WI38 (cell line): ENCODE data around the gene SRGAP3.
"Not testable (repeated sequence)": the region's sequence is repeated elsewhere in the genome, so short reads cannot be mapped to it uniquely, and the experiment has no call there.

ENCODE experiments used
- H3K4me3 ChIP-seq: 2 replicates; pipeline ENCODE4 v1.5.1; 2011; ENCODE audit warnings: low read depth, mild to moderate bottlenecking, control low read depth, low read length
- CTCF ChIP-seq: IDR thresholded peaks from 2 replicates; pipeline ENCODE4 v1.5.1; 2012; ENCODE audit warnings: low read depth, mild to moderate bottlenecking, control low read depth, low read length

SRGAP3 gene

GRCh38 chr3:9291821-9292410, 42.5 kb upstream of the SRGAP3 start:
- H3K4me3 ChIP-seq: no peak overlapping the region
- no peak for TF ChIP-seq CTCF

GRCh38 chr3:9290566-9290965, 41.1 kb upstream of the SRGAP3 start:
- no peak for TF ChIP-seq CTCF
- H3K4me3 ChIP-seq: no peak overlapping the region

DNA sequence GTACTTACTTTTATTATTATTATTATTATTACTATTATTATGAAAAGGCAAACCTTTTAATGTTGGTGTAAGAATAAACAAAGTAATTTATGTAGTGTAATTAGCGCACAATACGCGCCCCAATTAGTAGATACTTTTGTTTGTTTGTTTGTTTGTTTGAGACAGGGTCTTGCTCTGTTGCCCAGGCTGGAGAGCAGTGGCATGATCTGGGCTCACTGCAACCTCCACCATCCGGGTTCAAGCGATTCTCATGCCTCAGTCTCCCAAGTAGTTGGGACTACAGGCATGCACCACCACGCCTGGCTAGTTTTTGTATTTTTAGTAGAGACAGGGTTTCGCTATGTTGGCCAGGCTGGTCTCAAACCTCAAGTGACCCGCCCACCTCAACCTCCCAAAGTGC, 32.1 kb upstream of the SRGAP3 start:
- not testable (repeated sequence) for H3K4me3 ChIP-seq

DNA sequence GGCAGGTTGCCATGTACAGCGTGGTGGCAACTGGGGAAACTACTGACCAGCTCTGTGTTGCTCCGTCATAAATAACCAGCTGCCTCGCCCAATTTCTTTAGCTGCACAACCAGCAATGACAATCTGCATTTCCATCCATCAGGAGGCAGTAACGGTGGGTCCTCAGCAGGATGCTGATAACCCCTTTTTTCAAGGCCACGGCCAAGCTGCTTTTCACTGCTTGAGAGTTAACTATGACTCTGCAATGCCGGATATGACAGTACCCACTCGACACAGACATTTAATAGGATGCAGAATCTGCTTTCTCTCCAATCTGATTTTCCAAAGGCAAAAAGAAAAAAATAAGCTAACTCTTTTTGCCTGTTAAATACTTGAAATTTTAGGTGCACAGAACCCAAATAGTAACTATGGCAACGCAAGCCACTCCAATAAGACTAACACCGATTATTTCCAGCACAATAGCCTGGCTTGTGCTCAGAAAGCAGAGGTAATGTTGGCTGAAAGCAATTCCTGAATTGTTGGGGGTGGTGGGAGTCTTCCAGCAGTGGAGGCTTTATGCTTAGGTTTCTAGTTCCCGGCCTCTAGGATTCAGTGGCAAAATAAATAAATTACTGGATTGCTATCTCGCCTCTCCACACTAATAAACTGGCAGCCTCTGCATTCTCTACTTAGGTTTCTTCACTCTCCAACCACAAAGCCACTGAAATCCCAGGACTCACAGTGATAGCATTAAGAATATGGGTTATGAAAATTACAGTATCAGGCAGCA, 31.2 kb upstream of the SRGAP3 start:
- TF ChIP-seq CTCF: no peak
- H3K4me3 ChIP-seq: no peak overlapping the region

DNA sequence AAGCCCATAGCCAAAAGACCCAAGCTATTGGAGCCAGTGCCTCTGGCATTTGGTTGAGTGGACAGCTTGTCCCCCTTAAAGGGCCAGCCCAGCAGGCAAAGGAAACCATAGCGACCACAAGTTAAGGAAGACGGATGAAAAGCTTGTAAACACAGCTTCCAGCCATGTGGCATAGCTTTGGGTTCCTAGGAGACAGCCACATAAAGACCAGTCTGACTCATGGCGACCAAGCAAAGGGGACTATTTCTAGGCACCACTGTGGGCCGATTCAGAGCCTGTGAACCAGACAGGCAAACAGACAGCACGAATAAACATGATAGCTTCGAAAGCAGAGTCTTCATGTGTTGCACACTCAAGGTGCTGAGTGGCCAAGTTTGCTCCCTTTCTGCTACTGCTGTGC, 30.5 kb upstream of the SRGAP3 start:
- TF ChIP-seq CTCF: no peak
- H3K4me3 ChIP-seq: no peak overlapping the region

DNA sequence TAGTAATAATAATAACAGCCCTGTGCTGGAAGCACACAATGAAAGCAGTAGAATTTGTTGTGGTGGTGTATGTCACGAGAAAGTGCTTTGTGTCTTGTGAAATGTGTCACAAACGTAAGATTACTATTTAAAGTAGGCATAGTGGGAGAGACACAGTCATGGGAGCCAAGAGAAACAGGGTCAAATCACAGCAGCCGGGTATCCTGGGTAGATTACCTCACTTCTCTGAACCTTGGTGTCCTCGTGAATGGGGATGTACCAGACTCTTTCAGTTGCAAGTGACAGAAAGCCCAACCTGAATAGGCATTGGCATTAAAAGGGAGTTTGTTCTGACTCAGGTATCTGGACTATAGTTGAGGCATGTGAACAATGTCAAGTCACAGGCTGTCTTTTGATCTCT, 29.1 kb upstream of the SRGAP3 start:
- no peak overlapping the region for H3K4me3 ChIP-seq
- TF ChIP-seq CTCF: no peak

DNA sequence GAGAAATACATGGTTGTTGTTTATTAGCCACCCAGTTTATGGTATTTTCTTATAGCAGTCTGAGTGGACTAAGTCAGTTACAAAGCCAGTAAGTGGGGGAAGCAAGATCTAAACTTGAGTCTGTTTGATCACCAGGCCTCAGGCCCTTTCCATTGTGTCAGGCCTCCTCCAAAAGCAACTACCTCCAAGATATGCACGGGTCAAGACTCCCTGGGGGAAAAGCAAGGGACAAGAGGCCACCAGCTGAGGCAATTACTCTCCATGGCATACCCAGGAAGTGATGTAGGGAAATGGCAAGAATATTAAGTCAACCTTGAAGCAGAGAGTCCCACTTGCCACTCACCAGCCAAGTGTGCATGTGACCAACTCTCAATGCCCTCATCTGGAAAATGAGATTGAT, 28.6 kb upstream of the SRGAP3 start:
- no peak overlapping the region for H3K4me3 ChIP-seq
- TF ChIP-seq CTCF: no peak
